Tibial nerve (tissue), 4 donors: Measurements from ENCODE around the gene UPK1A. TPM values are rescaled to one million over a fixed set of nuclear protein-coding genes. Genes with fewer than 3 reads are reported as not detected.

Experiments used
- DNase-seq, 2 donors: peaks; one replicate each; pipeline ENCODE4 v3.0.0-alpha.2; 2019; ENCODE audit warnings: low spot score in 2 of 2
- H3K27ac ChIP-seq, 4 donors: fragments of 200-600 bp; sonication (generic) in 3 of 4; one replicate each; pipeline ENCODE4 v1.5.1; 2017 to 2019; ENCODE audit warnings: mild to moderate bottlenecking in 1 of 4
- H3K27me3 ChIP-seq, 2 donors: fragments of 200-600 bp; sonication (generic) in 1 of 2; one replicate each; pipeline versions ENCODE4 v1.5.1 to v1.6.0; 2017 to 2019
- H3K36me3 ChIP-seq, 3 donors: fragments of 200-600 bp; sonication (generic); one replicate each; pipeline ENCODE4 v1.5.1; 2018 to 2019
- H3K4me1 ChIP-seq, 4 donors: fragments of 200-600 bp; sonication (generic) in 3 of 4; one replicate each; pipeline ENCODE4 v1.5.1; 2017 to 2019
- H3K4me3 ChIP-seq, 4 donors: fragments of 200-600 bp; sonication (generic) in 3 of 4; one replicate each; pipeline ENCODE4 v1.5.1; 2017 to 2019; ENCODE audit warnings: mild to moderate bottlenecking in 1 of 4, moderate library complexity in 1 of 4
- H3K9me3 ChIP-seq, 4 donors: fragments of 200-600 bp; sonication (generic) in 3 of 4; one replicate each; pipeline ENCODE4 v1.5.1; 2017 to 2019
- EP300 ChIP-seq, 2 donors: sonication (generic); formaldehyde crosslinking; IDR thresholded peaks; one replicate each; pipeline ENCODE4 v1.6.1; 2017; ENCODE audit warnings: antibody characterized with exemption in 2 of 2, mild to moderate bottlenecking in 1 of 2
- POLR2A ChIP-seq, 2 donors: fragments of 450-650 bp; IDR thresholded peaks; one replicate each; pipeline ENCODE4 v1.6.1; 2017; ENCODE audit warnings: antibody characterized with exemption in 2 of 2, mild to moderate bottlenecking in 2 of 2, moderate library complexity in 2 of 2
- WGBS, 2 donors: methylation state at CpG; one replicate each; pipeline ENCODE4 v1.1.5; 2018; 5-methylcytosine and 5-hydroxymethylcytosine counted together
- total RNA-seq, 4 donors: library from RNA; depleted of rRNA; stranded (reverse); fragments of >200 nt; gene quantifications; one replicate each; pipeline ENCODE4 v1.1.0, GENCODE V29; 2016
- TF ChIP-seq, protein P1 (sequence below), 5 experiments: fragments of 200-600 bp in 3 of 5; fragments of 450-650 bp in 2 of 5; sonication (generic) in 3 of 5; IDR thresholded peaks; one replicate each; pipeline ENCODE4 v1.5.1; 2016 to 2019; ENCODE audit warnings: antibody characterized with exemption in 5 of 5, mild to moderate bottlenecking in 3 of 5, moderate library complexity in 2 of 5

The UPK1A gene
- total RNA-seq, 4 donors from 2014 or later: not detected

DNA sequence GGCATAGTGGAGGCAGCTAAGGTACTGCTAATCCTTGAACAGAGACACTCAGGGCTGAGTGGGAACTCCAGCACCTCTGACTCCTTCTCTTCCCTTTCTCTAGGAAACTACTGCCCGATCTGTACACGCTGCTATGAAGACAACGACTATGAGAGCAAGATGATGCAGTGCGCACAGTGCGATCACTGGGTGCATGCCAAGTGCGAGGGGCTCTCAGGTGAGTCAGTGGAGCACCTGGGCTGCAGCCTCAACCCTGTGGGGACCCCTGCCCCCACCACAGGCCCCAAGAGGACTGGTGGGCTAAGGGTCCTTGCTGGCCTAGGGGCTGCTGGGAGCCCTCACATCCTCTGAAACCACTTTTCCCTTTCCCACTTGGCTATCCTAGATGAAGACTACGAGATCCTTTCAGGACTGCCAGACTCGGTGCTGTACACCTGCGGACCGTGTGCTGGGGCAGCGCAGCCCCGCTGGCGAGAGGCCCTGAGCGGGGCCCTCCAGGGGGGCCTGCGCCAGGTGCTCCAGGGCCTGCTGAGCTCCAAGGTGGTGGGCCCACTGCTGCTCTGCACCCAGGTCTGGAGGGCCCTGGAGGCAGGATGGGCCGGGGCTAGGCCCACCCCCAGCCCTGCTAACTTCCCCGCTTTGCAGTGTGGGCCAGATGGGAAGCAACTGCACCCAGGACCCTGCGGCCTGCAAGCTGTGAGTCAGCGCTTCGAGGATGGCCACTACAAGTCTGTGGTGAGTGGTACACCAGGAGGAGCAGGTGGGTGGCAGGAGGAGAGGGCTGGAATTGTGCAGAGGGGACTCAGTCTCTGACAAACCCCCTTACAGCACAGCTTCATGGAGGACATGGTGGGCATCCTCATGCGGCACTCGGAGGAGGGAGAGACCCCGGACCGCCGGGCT, 61.0 kb downstream of the UPK1A start:
- no peaks in the 10 kb centered on the region for H3K4me1 ChIP-seq
- H3K27me3 ChIP-seq: no peaks in the 10 kb centered on the region
- H3K4me3 ChIP-seq: no peak overlapping the region
- 89 to 92% methylated on average over 18 to 21 of the region's 25 CpGs for WGBS, 2 donors
- H3K9me3 ChIP-seq: no peaks in the 10 kb centered on the region
- H3K27ac ChIP-seq: no peak overlapping the region
- TF ChIP-seq, protein P1, sequence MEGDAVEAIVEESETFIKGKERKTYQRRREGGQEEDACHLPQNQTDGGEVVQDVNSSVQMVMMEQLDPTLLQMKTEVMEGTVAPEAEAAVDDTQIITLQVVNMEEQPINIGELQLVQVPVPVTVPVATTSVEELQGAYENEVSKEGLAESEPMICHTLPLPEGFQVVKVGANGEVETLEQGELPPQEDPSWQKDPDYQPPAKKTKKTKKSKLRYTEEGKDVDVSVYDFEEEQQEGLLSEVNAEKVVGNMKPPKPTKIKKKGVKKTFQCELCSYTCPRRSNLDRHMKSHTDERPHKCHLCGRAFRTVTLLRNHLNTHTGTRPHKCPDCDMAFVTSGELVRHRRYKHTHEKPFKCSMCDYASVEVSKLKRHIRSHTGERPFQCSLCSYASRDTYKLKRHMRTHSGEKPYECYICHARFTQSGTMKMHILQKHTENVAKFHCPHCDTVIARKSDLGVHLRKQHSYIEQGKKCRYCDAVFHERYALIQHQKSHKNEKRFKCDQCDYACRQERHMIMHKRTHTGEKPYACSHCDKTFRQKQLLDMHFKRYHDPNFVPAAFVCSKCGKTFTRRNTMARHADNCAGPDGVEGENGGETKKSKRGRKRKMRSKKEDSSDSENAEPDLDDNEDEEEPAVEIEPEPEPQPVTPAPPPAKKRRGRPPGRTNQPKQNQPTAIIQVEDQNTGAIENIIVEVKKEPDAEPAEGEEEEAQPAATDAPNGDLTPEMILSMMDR (IDR thresholded peaks at IDR 0.05): no peak
- TF ChIP-seq EP300 (IDR thresholded peaks at IDR 0.05): no peak
- TF ChIP-seq POLR2A (IDR thresholded peaks at IDR 0.05): no peak
- DNase-seq: no peak
- peaks cover 5 to 100% (median 85%) of the 10 kb centered on the region in 3 donors for H3K36me3 ChIP-seq

Other genes with a start within 250 kb of the UPK1A start
- under 1 TPM in 1 of 4 donors, not detected in 3; 0.22 TPM for gene FFAR2, start 218.3 kb upstream of the UPK1A start, total RNA-seq
- not detected for gene KRTDAP, start 176.1 kb upstream of the UPK1A start, total RNA-seq
- 10 to 100 TPM in 3 of 4 donors, 1 to 10 TPM in 1; 8.2 to 33.5 (median 26.5) TPM for gene DMKN, start 152.9 kb upstream of the UPK1A start, total RNA-seq
- not detected for gene SBSN, start 138.2 kb upstream of the UPK1A start, total RNA-seq
- not detected for gene GAPDHS, start 133.1 kb upstream of the UPK1A start, total RNA-seq
- gene TMEM147, start 120.9 kb upstream of the UPK1A start, total RNA-seq: 100 to 1,000 TPM in 1 of 4 donors, 10 to 100 TPM in 3; 63.8 to 103 (median 68.2) TPM
- under 1 TPM in 1 of 4 donors, not detected in 3; 0.63 TPM for gene ATP4A, start 102.9 kb upstream of the UPK1A start, total RNA-seq
- not detected for gene PMIS2, start 80.3 kb upstream of the UPK1A start, total RNA-seq
- gene HAUS5, start 53.8 kb upstream of the UPK1A start, total RNA-seq: 10 to 100 TPM in 3 of 4 donors, 1 to 10 TPM in 1; 9.8 to 17.1 (median 11.0) TPM
- gene RBM42, start 37.5 kb upstream of the UPK1A start, total RNA-seq: 10 to 100 TPM; 77.4 to 88.3 (median 80.0) TPM
- 1 to 10 TPM in 1 of 4 donors, under 1 TPM in 1, not detected in 2; 0.84 to 2.2 TPM for gene ETV2, start 24.8 kb upstream of the UPK1A start, total RNA-seq
- 100 to 1,000 TPM; 293 to 338 (median 316) TPM for gene COX6B1, start 18.2 kb upstream of the UPK1A start, total RNA-seq
- not detected for gene ZBTB32, start 38.0 kb downstream of the UPK1A start, total RNA-seq
- 10 to 100 TPM; 12.9 to 38.7 (median 25.5) TPM for gene KMT2B, start 51.5 kb downstream of the UPK1A start, total RNA-seq
- 10 to 100 TPM in 2 of 4 donors, 1 to 10 TPM in 2; 4.8 to 25.5 (median 10.7) TPM for gene IGFLR1, start 75.9 kb downstream of the UPK1A start, total RNA-seq
- gene U2AF1L4, start 78.9 kb downstream of the UPK1A start, total RNA-seq: 10 to 100 TPM; 17.8 to 51.1 (median 43.2) TPM
- 10 to 100 TPM; 33.1 to 46.7 (median 40.3) TPM for gene PSENEN, start 79.1 kb downstream of the UPK1A start, total RNA-seq
- 10 to 100 TPM; 18.1 to 32.7 (median 20.6) TPM for gene LIN37, start 82.1 kb downstream of the UPK1A start, total RNA-seq
- gene HSPB6, start 90.5 kb downstream of the UPK1A start, total RNA-seq: 100 to 1,000 TPM in 3 of 4 donors, 10 to 100 TPM in 1; 85.2 to 190 (median 124) TPM
- gene PROSER3, start 91.7 kb downstream of the UPK1A start, total RNA-seq: 10 to 100 TPM; 14.2 to 32.7 (median 19.9) TPM
- gene ARHGAP33, start 109.0 kb downstream of the UPK1A start, total RNA-seq: 10 to 100 TPM in 3 of 4 donors, 1 to 10 TPM in 1; 6.6 to 46.8 (median 26.1) TPM
- not detected for gene PRODH2, start 146.3 kb downstream of the UPK1A start, total RNA-seq
- gene NPHS1, start 186.0 kb downstream of the UPK1A start, total RNA-seq: not detected
- gene KIRREL2, start 190.4 kb downstream of the UPK1A start, total RNA-seq: under 1 TPM in 1 of 4 donors, not detected in 3; 0.44 TPM
- gene APLP1, start 202.1 kb downstream of the UPK1A start, total RNA-seq: 10 to 100 TPM in 2 of 4 donors, 1 to 10 TPM in 2; 8.7 to 19.7 (median 10.7) TPM
- 10 to 100 TPM; 15.1 to 23.8 (median 21.8) TPM for gene NFKBID, start 234.0 kb downstream of the UPK1A start, total RNA-seq
- gene HCST, start 236.0 kb downstream of the UPK1A start, total RNA-seq: 10 to 100 TPM; 10.5 to 37.6 (median 15.5) TPM
- gene TYROBP, start 241.8 kb downstream of the UPK1A start, total RNA-seq: 100 to 1,000 TPM in 3 of 4 donors, 10 to 100 TPM in 1; 41.4 to 122 (median 117) TPM